Measurements from ENCODE around the gene THSD4. TPM values are rescaled to one million over a fixed set of nuclear protein-coding genes. Genes with fewer than 3 reads are reported as not detected.

Gene THSD4
- total RNA-seq, 1 experiment from 2014 or later: 65.4 TPM

DNA sequence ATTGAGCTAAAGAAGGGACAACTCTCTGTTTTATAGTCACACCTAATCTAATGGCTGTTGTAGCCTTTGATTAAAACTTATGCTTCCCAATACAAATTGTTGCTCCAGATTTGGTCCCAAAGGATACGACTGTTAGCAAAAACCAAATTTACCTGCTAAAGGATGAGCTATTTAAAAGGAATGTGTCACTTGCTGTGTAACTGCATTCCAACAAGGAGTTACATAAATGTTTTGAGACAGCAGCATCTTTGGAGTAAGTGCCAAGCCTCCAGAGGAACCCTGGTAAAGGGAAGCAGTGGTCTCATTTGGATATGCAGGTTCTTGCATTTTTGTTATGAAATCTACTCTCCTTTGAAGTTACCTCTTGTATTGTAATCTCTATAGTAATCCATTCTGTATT lies 233.3 kb downstream of the THSD4 start:
- no TSS peak for BruUV-seq (replicated peaks)
- in situ Hi-C loops (cut with HindIII; ENCODE audit: low pct_unique_long_range_greater_than_20kb, low sequenced_read_pairs) (no loop called here), intact Hi-C loops (cut with micrococcal nuclease; ENCODE audit: unreplicated experiment) (no loop called here)
- no peaks in the 10 kb centered on the region for H3K27me3 ChIP-seq (ENCODE audit: control insufficient read depth, insufficient read depth, low read length)
- H3K27ac ChIP-seq (ENCODE audit: low read length): no peak overlapping the region
- no peak for ATAC-seq
- ChIA-PET CTCF (no interaction called here), POLR2A (interaction anchor here (0.6 kb wide), 1 partner anchor 69 kb away, joined by 5 read pairs; no protein-coding TSS in a partner anchor)
- no peak overlapping the region for H3K4me3 ChIP-seq (ENCODE audit: low read depth in 2 of 2, low read length in 2 of 2)
- no peak for DNase-seq (ENCODE audit: low read depth, low spot score)
- H3K36me3 ChIP-seq (ENCODE audit: control insufficient read depth, insufficient read depth, low read length): no peaks in the 10 kb centered on the region
- H3K9me3 ChIP-seq (ENCODE audit: control insufficient read depth, insufficient read depth, low read depth, low read length): no peaks in the 10 kb centered on the region
- no peak for TF ChIP-seq TCF7L2 (IDR thresholded peaks at IDR 0.05; ENCODE audit: low read depth, low read length)
- TF ChIP-seq SIN3A (IDR thresholded peaks at IDR 0.05; ENCODE audit: borderline replicate concordance, insufficient read depth, low read depth, low read length): no peak
- TF ChIP-seq POLR2AphosphoS5 (IDR thresholded peaks at IDR 0.05; ENCODE audit: low read depth, low read length): no peak
- TF ChIP-seq, protein P1, sequence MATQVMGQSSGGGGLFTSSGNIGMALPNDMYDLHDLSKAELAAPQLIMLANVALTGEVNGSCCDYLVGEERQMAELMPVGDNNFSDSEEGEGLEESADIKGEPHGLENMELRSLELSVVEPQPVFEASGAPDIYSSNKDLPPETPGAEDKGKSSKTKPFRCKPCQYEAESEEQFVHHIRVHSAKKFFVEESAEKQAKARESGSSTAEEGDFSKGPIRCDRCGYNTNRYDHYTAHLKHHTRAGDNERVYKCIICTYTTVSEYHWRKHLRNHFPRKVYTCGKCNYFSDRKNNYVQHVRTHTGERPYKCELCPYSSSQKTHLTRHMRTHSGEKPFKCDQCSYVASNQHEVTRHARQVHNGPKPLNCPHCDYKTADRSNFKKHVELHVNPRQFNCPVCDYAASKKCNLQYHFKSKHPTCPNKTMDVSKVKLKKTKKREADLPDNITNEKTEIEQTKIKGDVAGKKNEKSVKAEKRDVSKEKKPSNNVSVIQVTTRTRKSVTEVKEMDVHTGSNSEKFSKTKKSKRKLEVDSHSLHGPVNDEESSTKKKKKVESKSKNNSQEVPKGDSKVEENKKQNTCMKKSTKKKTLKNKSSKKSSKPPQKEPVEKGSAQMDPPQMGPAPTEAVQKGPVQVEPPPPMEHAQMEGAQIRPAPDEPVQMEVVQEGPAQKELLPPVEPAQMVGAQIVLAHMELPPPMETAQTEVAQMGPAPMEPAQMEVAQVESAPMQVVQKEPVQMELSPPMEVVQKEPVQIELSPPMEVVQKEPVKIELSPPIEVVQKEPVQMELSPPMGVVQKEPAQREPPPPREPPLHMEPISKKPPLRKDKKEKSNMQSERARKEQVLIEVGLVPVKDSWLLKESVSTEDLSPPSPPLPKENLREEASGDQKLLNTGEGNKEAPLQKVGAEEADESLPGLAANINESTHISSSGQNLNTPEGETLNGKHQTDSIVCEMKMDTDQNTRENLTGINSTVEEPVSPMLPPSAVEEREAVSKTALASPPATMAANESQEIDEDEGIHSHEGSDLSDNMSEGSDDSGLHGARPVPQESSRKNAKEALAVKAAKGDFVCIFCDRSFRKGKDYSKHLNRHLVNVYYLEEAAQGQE (IDR thresholded peaks at IDR 0.05; ENCODE audit: insufficient read depth in 1 of 2, low read depth in 2 of 2, low read length in 1 of 2): no peak
- TF ChIP-seq, protein P2, sequence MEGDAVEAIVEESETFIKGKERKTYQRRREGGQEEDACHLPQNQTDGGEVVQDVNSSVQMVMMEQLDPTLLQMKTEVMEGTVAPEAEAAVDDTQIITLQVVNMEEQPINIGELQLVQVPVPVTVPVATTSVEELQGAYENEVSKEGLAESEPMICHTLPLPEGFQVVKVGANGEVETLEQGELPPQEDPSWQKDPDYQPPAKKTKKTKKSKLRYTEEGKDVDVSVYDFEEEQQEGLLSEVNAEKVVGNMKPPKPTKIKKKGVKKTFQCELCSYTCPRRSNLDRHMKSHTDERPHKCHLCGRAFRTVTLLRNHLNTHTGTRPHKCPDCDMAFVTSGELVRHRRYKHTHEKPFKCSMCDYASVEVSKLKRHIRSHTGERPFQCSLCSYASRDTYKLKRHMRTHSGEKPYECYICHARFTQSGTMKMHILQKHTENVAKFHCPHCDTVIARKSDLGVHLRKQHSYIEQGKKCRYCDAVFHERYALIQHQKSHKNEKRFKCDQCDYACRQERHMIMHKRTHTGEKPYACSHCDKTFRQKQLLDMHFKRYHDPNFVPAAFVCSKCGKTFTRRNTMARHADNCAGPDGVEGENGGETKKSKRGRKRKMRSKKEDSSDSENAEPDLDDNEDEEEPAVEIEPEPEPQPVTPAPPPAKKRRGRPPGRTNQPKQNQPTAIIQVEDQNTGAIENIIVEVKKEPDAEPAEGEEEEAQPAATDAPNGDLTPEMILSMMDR (IDR thresholded peaks at IDR 0.05): no peak
- no peaks in the 10 kb centered on the region for H3K4me1 ChIP-seq (ENCODE audit: control insufficient read depth, insufficient read depth, low read length)

DNA sequence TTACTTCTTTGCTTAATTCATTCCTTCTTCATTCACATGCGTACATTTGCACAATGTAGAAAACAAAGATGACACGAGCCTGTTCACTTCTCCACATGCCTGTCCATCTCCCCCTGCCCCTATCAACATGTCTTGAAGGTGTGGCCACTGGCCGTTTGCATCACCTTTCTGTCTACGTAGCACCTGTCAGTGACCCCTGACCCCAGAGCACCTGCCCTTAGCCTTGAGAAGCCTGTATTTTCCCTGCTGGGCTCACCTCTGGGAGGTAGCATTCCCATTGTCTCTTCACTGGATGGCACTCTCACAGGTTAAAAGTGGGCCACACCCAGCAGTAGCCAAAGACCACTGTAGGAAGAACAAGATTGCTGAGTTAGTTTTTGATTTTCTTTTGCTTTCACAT lies 234.1 kb downstream of the THSD4 start:
- Histone ChIP-seq H3K4me1 (ENCODE audit: control insufficient read depth, insufficient read depth, low read length) (no peaks in the 10 kb centered on the region), H3K27me3 (ENCODE audit: control insufficient read depth, insufficient read depth, low read length) (no peaks in the 10 kb centered on the region), H3K36me3 (ENCODE audit: control insufficient read depth, insufficient read depth, low read length) (no peaks in the 10 kb centered on the region), H3K27ac (ENCODE audit: low read length) (no peak overlapping the region), H3K9me3 (ENCODE audit: control insufficient read depth, insufficient read depth, low read depth, low read length) (no peaks in the 10 kb centered on the region), H3K4me3 (ENCODE audit: low read depth in 2 of 2, low read length in 2 of 2) (no peak overlapping the region)
- intact Hi-C loops (cut with micrococcal nuclease; ENCODE audit: unreplicated experiment): no loop called here
- ATAC-seq (no peak), DNase-seq (ENCODE audit: low read depth, low spot score) (no peak)
- in situ Hi-C loops (cut with HindIII; ENCODE audit: low pct_unique_long_range_greater_than_20kb, low sequenced_read_pairs): no loop called here
- ChIA-PET CTCF (no interaction called here), POLR2A (no interaction called here)
- TF ChIP-seq, protein P2 (IDR thresholded peaks at IDR 0.05): no peak
- TF ChIP-seq, protein P1 (IDR thresholded peaks at IDR 0.05; ENCODE audit: insufficient read depth in 1 of 2, low read depth in 2 of 2, low read length in 1 of 2): no peak
- TF ChIP-seq SIN3A (IDR thresholded peaks at IDR 0.05; ENCODE audit: borderline replicate concordance, insufficient read depth, low read depth, low read length) (no peak), TCF7L2 (IDR thresholded peaks at IDR 0.05; ENCODE audit: low read depth, low read length) (no peak), POLR2AphosphoS5 (IDR thresholded peaks at IDR 0.05; ENCODE audit: low read depth, low read length) (no peak)
- BruUV-seq (replicated peaks): no TSS peak
